M059J (cell line): ENCODE results near the gene KRTAP12-3. TPM values are rescaled to one million over a fixed set of nuclear protein-coding genes. Genes with fewer than 3 reads are reported as not detected.
"Not testable (repeated sequence)": the region's sequence is repeated elsewhere in the genome, so short reads cannot be mapped to it uniquely, and the experiment has no call there.

Source experiments
- DNase-seq: peaks from one replicate; pipeline ENCODE4 v3.0.0-alpha.2; 2012; ENCODE audit warnings: low read depth
- total RNA-seq: library from RNA; depleted of rRNA; stranded (reverse); fragments of >200 nt; shearing (Covaris generic); gene quantifications from 2 replicates; pipeline ENCODE4 v1.2.3, GENCODE V29; 2014

Gene KRTAP12-3
- total RNA-seq, 1 experiment from 2014 or later = not detected

GRCh38 chr21:44650973-44651675 is 6.6 kb upstream of the KRTAP12-3 start:
- no peak for DNase-seq

DNA sequence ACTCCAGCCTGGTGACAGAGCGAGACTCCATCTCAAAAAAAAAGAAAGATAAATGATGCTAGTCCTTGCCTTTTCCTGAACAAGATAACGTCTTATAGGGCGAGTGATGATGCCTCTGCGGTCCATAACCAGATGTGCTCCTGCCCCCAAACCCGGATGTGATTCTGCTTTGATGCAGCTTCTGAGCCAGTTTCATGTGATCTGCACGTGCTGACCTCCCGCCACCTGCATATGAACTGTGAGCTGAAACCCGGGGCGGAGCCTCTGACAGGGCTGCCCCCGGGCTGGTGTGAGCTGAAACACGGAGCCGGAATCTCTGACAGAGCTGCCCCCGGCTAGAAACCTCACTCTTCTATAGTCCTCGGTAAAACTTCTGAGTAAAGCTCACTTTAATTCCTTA is 4.6 kb upstream of the KRTAP12-3 start:
- no peak for DNase-seq

- DNase-seq = no peak
These were observed 3.8 kb upstream of the KRTAP12-3 start for GRCh38 chr21:44653656-44654575.

DNA sequence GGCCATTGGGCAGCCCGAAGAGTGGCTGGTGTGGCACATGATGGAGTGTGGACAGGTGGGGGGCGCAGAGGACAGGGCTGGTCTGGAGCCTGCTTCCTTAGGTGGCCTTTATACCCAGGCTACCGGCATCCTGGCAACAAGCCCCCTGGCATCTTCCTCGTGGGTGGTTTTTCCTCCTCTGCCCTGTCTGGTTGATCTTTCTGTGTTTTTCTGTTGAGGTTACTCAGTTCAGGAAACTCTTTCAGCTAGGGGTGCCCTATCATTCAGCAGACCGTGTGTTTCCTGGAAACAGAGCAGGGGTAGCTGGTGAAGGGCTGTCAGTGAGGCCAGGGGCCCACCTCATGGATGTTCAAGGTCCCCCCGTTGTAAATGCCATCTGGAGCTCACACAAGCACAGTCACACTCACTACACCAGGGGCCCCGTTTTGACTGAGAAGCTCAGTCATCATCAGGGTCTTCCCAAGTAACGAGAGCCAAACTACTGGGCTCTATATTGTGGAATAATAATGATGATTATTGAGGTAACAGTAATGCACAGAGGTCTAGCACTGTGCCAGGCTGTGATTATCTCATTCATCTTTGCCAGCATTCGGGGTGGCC is 3.1 kb upstream of the KRTAP12-3 start, which contains the start of gene KRTAP12-4:
TSS of gene KRTAP12-4 (minus strand) at position 84 of the 600 bp plus-strand sequence. CDS start at position 39, 45 bp downstream.
- no peak for DNase-seq

DNA sequence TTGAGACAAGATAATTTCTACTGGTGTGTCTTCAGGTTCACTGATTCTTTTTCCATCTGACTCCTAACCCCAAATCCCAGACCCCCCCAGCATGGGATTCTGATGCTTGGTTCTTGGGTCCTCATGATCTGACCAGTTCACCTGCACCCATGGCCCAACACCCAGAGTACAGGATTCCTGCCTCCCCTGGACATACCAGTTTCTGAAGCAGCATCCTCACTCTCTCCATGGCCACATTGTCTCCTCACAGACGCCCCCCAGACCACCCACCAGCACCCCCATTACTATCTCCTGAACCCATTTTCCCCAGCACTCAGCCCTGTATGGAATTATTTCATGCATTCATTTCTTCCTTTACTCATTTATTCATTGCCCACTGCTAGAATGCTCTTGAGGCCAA is 864 bp upstream of the KRTAP12-3 start:
- no peak for DNase-seq

GRCh38 chr21:44658541-44658910 is 794 bp downstream of the KRTAP12-3 start:
- no peak for DNase-seq

GRCh38 chr21:44658913-44659595 is 1.3 kb downstream of the KRTAP12-3 start:
- peak; percentile 22 for DNase-seq

- DNase-seq = not testable (repeated sequence)
These were observed 3.8 kb downstream of the KRTAP12-3 start for GRCh38 chr21:44661567-44661966.

- no peak for DNase-seq
These were observed 7.0 kb downstream of the KRTAP12-3 start for GRCh38 chr21:44664691-44665090.

DNA sequence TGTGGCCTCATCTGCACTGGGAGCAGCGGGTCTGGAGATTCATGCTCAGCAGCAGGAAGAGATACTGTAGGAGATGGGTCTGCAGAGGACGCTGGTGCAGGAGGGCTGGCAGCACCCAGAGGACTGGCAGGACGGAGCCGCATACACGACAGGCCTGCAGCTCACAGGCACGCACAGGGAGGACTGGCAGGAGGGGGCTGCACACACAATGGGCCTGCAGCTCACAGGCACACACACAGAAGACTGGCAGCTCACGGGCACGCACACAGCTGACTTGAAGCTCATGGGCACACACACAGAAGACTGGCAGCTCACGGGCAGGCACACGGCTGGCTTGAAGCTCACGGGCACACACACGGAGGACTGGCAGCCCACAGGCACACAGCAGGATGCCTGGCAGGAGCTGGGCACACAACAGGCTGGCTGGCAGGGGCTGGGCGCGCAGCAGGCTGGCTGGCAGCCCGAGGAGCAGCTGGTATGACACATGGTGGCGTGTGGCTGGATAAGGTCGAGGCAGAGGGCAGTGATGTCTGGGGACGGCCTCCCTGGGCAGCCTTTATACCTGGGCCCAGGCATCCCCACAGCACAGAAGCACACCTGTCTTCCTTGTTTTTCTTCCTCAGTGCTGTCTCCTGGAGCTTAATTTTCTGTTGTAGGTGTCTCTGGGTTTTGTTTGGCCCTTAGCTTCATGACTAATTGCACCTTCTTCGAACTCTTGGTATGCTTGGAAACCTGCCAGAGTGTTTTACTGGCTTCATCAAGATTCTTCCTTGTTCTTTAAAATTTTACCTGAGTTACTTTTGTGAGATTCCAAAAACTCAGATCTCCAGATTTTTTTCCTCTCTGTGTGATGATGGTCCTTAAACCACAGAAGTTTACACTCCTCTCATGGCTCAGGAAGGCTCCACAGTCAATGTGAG is 8.9 kb downstream of the KRTAP12-3 start, which contains the start of gene KRTAP12-2:
TSS of gene KRTAP12-2 (minus strand) at position 527 of the 920 bp plus-strand sequence. CDS start at position 486, 41 bp downstream.
- DNase-seq = peak; percentile 34

- DNase-seq = no peak
These were observed 9.9 kb downstream of the KRTAP12-3 start for GRCh38 chr21:44667612-44668011.

DNA sequence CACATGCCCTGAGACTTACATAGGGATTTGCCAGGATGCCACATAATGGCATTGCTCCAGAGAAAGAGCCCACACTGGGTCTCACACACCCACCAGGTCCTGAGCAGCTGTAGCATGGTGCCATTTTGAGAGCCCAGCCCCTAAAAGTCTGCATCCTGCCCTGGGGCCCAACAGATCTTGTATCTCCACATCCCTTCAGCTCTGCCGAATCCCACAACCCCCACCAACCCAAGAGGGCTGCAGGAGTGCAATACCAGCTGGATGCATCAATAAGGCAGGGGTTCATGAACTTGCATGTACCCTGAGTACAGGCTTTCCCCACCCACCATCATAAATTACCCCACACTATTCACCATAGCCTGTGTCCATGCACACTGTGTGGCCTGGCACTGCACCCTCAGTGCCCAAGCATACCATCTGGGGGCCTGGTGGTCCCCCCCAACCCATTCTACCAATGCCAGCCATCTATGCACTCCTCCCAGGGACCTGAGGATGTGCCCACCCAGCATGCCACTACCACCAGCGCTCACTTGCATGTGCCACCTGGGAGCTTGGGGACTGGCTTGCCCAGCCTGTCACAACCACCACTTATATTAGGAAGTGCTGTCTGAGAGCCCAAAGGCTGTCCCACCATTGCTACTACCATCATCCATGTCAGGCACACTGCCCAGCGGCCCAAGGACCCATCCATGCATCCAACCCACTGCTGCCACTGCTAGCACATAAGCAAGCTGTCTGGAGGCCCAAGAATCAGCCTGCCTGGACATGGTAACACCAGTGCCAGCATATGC is 13.1 kb downstream of the KRTAP12-3 start:
- DNase-seq = no peak

DNA sequence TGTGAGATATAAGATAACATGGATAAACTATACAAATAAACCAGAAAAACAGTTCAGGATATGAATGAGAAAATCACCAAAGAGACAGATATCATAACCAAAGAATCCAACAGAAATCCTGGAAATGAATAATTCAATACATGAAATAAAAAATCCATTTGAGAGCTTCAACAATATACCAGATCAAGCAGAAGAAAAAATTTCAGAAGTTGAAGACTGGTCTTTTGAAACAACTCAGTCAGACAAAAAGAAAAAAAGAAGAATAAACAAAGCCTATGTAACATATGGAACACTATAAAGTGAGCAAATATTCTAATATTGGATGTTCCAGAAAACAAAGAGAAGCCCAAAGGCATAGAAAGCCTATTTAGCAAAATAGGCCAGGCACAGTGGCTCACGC is 14.2 kb downstream of the KRTAP12-3 start:
- DNase-seq = no peak

DNA sequence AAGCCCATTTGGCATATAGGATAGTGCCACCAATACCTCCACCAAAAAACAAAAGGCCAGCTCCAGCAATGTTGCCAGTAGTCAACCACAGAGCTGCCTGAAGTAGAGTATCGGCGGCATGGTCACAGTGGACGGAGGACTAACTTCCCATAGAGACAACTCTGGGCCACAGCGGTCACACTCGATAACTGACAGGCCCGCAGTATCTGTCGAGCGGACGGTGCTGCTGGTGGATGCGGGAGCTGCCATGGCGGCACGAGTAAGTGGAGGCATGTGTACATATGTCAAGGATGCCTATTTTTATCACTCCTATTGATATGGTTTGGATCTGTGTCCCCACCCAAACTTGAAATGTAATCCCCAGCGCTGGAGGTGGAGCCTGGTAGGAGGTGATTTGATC is 20.1 kb downstream of the KRTAP12-3 start:
- DNase-seq = no peak

DNA sequence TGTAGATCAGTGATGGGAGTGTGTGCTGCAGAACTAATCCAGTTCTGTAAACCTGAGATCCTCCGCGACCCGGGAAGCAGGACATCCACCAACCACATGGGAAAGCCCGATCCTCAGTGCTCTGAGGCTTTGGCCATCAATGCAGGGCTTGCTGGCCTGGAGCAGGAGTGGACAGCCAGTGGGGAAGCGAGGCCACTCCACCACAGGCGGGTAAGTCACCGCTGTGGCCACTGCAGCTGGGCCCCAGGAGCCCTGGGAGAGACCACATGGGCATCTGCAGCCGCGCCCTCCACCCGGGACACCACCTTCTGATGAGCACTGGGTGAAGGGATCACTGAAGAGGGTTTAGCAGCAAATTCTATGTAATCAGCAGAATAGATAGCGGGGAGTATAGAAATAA is 23.4 kb downstream of the KRTAP12-3 start:
- no peak for DNase-seq

DNA sequence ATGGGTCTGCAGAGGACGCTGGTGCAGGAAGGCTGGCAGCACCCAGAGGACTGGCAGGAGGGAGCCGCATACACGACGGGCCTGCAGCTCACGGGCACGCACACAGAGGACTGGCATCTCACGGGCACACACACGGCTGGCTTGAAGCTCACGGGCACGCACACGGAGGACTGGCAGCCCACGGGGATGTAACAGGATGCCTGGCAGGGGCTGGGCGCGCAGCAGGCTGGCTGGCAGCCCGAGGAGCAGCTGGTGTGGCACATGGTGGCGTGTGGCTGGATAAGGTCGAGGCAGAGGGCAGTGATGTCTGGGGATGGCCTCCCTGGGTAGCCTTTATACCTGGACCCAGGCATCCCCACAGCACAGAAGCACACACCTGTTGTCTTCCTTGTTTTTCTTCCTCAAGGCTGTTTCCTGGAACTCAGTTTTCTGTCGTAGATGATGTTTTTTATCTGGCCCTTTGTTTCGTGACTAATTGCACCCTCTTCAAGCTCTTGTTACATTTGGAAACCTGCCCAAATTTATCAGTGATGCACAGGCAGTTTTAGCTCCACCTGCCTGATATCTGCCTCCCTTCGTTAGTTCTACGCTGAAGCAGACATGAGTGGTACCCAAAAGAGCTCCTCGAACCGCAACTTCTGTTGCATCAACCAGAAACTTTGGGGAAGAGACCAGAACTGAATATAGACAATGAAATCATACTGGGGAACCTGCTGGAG is 24.3 kb downstream of the KRTAP12-3 start, which contains the start of gene KRTAP12-1:
TSS of gene KRTAP12-1 (minus strand) at position 303 of the 719 bp plus-strand sequence. CDS start at position 263, 40 bp downstream.
- no peak for DNase-seq

DNA sequence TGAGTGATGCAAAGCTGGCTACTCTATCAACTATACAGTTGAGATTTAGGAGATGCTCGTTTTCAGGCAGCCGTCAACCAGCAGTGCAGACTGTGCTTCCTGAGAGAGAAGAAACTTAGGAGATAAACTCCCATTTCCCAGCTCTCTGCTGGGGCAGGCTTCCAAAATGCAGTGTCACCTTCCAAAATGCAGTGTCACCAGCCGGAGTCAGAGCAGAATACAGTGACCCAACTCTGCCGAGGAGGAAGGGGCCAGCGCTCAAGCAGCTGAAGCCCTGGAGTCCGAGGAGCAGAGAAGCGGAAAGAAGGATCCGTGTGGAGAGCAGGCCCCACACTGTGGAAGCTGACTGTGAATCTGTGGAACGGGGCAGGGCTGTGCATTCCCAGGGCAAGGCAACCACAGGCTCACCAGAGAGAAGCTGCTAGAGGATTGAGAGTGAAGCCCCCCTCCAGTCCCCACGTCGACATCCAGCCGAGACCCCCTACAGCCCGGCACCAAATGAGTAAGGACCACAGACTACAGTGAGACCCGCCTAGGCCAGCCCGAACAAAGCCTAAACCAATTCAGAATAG is 24.9 kb downstream of the KRTAP12-3 start:
- no peak for DNase-seq

- DNase-seq = no peak
These were observed 26.3 kb downstream of the KRTAP12-3 start for GRCh38 chr21:44684077-44684476.

DNA sequence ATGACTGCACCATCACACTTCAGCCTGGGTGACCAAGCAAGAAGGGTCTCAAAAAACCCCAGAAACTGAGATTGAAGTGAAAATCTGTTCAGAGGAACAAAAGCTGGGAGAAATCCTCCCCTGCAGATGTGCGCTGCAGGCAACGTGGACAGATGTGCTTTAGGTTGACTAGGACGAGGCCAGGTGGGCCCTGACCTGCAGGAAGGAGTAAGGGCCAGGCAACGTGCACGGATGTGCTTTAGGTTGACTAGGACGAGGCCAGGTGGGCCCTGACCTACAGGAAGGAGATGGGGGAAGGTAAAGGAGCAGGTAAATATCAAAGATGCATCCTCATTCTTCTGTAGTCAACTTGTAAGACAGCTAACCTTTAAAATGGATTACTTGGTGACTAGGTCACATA is 26.8 kb downstream of the KRTAP12-3 start:
- no peak for DNase-seq
